Stimulated activated CD4-positive, alpha-beta T cell treated with anti-CD3 and anti-CD28 coated beads, TNF-alpha, amount 100 ng/mL, for 4 hours (primary cell): ENCODE measurements around the gene CRYGN.

Experiments
- DNase-seq, 3 experiments: peaks; one replicate each; pipeline ENCODE4 v3.0.0-alpha.2; 2020; ENCODE audit warnings: low read depth in 3 of 3

CRYGN gene

DNA sequence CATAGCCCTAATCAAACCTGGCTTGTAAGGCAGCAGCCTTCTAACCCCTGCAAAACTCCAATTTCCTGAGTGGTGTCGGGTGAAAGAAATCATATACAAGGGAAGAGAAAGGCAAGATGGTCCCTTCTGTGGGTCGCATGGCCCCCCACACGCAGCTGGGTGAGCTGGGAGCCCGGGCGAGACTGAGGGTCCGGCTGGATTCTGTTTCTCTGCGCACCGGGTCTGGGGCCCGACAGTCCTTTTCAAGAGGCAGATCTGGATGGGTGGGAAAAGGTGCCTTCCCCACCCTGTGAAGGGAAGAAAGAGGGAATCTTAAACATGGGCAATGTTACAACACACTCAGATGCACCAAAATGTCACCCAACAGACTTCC, 48.6 kb downstream of the CRYGN start:
- DNase-seq: no peak

DNA sequence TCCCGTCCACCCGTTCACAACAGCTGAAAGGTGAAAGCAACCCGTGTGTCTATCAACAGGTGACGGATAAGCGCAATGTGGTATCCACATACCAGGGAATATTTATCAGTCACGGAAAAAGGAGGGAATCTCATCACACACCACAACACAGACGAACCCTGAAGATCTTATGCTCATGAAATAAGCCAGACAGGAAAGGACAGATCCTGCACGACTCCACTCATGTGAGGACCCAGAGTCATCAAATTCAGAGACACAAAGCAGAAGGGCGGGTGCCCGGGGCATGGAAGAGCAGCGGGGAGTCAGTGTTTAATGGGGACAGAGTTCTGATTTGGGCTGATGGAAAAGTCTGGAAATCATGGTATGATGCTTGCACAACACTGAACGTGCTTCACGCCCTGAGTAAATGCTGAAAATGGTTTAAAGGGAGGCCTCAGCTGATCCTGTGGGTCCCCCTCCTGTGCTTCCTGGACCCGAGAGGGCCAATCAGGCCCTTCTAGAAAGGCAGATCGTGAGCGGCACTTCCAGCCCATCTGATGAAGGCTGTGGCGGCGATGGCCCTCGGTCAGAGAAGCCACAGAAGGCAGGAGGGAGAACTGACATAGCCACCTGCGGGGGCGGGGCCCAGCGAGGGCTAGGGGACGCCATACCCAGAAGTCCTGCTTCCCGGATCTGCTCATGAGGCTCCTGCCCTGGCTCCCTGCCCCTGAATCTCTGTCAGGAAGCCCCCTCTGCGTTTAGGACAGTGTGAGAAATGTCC, 49.2 kb downstream of the CRYGN start:
- DNase-seq: no peak

DNA sequence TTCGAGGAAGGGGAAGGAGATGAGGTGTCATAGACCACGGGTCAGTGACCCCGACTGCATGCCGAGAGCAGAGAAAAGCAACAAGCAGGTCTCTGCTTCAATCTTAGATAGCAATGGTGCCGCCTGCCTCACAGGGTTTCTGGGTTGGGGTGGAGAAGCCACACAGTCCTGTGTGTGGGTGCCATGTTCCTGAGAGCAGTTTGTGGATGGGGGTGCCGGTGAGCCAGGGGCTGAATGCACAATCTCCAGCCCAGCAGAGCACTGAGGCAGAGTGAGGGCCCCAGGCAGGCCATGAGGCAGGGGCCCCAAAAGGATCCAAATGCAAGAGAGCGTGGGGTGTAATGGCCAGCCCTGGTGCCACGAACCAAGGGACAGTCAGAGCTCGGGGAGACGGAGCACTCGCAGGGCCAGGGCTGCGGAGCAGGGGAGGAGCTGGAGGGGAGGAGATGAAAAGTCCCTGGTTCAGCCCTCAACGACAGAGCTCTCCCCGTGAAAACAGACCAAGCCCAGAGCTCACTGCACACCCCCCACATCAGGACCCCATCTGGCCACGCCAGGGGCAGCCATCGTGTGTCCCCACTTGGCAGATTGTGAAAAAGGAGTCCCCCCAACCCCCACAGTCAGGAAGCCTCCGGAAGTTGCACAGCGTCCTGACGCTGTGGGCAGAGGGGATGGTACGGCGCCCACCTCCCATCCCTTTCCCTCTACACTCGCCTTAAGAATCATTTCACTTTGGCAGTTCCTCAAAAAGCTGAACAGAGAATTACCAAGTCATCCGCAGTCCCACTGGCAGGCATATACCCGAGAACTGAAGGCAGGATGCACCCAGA, 50.0 kb downstream of the CRYGN start:
- DNase-seq: no peak

GRCh38 chr7:151389096-151389767, 50.7 kb downstream of the CRYGN start:
- no peak for DNase-seq

DNA sequence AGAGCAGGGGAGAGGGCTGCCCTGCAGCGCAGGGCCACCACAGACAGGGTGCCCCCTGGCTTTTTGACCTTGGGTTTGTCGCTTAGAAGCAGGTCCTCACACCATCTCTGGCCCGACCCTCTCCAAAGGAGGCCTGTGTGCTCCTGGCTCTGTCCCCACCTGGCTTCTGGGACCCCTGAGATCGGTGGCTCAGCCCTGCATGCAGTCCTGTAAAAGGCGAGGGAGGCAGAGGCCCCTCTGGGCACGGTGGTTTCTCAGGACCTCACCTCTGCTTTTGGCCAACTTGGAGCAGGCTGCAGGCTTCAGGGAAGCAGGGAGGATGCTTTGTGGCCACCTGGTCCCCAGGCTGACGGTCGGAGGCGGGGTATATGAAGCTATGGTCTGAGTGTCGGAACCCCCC, 51.5 kb downstream of the CRYGN start:
- no peak for DNase-seq

GRCh38 chr7:151388007-151388297, 52.0 kb downstream of the CRYGN start:
- DNase-seq: no peak

DNA sequence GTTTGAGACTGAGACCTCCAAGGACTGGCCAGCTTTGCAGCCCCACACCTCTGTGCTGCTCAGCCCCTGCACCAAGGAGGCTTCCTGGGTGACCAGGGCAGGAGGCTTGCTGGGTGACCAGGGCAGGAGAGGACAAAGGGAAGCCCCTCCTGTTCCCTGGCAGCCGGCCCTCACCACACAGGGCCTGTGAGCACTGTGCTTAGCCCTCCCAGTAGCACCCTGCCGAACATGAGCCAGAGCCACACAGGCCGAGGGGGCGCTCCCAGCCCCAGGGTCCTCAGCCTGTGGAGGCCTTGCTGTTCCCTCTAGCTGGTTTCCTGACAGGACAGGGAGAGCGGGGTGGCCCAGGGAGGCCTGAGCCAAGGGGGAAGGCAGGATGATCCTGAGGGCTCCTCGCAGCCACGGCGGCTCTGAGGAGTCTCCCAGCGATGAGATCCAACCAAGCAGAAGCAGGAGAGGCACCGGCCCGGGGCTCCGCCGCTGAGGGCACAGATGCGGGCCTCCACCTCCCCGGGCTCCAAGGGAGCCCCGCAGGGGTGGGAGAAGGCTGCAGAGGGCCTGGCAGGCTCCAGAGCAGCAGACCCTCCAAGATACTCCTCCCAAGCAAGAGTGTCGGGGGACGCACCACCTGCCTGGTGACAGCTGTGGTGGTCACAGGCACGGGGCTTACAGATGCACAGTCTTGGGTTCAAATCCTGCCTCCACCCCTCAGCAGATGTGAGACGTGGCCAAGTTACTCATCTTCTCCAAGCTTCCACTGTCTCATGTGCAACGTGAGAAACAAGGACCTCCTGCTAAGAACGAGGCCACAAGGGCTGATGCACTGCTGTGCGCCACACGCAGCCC, 52.6 kb downstream of the CRYGN start:
- DNase-seq: no peak

GRCh38 chr7:151386301-151387160, 53.4 kb downstream of the CRYGN start:
- DNase-seq: no peak

- DNase-seq: no peak
Observed at GRCh38 chr7:151385626-151386300, 54.2 kb downstream of the CRYGN start.

- no peak for DNase-seq
Observed at GRCh38 chr7:151384776-151385625, 54.9 kb downstream of the CRYGN start.

DNA sequence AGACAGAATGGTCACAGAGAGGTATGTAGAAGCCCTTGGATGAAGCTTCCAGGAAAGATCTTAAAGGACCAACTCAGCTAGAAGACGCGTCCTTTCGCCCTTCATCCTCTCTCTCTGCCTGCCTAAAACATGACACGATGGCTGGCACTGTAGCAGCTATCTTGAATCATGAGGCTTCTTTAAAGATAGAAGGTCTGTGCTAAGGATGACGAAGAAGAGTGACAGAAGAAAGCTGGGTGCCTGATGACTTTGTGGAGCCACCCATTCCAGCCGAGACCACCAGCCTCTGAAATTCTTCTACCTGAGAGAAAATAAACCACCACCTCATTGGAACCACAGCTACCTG, 55.6 kb downstream of the CRYGN start:
- no peak for DNase-seq

DNA sequence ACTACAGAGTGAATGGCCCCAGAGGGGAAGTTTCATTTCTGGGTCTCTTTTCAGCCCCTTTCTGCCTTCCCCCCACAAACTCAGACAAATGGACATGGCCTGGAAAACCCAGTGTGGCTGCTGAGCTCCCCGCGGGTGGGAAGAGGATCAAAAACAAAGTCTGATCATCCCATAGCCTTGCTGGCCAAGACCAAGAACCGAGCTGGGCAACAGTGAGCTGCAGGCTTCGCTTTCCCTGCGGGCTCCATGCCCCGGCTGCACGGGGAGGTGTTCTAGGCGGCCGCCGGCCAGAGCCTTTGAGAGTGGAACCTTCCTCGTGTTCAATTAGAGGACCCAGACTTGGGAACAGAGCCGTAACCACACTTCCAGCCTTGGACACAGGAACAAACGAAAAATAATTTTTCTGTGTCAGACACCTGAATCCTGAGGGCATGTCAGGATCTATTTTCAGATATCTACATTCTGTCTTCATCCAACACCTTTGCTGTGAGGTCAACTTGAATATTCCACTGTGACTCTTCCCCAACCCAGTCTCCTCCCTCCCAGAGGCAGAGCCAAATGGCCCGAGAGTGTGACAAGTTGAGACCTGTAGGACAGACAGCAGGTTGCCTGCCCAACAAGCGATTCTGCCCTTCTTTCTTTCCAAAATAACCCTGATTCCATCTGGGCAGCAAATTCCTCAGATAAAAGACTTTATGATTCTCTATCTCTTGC, 56.1 kb downstream of the CRYGN start:
- no peak for DNase-seq

DNA sequence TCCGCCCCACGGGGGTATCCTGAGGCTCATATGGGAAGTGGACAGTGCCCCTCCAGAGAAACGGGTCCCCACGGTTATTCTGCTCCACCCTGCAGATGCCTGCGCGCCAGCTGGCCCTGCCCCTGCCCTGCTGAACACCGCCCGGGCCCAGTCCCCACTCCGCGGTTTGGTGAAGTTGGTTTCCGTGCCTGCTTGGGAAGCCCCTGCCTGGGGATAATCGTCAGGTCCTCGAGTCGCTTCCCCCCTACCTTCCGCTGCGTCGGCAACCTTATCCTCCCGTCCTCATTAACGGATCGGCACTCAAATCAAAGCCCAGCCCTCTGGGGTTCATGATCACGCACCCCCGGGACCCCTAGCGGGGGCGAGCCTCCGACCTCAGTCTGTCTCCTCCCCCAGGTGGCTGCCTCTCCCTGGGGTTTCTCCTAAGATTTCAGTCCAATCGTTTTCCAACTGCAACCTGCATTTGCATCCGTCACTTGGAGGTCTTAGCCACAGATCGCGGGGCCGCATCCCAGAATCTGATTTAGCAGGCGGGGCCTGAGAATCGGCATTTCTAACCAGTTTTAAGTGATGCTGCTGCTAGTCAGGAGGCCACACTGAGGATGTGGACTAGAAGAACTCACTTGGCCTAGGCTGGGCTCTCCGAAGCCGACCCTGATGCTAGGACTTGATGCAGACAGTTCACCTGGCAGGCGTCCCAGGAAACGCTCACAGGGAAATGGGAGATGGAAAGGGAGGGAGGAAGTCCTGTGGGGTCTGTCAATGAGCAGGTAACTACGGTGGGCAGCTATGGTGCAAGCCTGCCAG, 57.7 kb downstream of the CRYGN start:
- DNase-seq: no peak

- peak; percentile 19 to 33 (median 20) for DNase-seq
Observed at GRCh38 chr7:151381348-151382078, 58.4 kb downstream of the CRYGN start.

DNA sequence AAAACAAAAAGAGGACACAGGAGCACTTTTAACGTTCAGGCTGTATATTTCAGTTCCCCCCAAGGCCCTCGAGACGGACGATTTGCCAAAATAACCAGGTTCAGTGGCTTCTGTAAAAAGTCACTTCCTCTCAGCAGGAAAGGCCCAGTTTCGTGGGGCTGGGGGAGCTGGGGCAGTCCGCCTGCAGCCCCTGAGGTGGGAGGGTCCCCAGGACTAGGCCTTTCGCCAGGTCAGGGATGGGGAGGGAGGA, 58.9 kb downstream of the CRYGN start:
- DNase-seq: no peak

DNA sequence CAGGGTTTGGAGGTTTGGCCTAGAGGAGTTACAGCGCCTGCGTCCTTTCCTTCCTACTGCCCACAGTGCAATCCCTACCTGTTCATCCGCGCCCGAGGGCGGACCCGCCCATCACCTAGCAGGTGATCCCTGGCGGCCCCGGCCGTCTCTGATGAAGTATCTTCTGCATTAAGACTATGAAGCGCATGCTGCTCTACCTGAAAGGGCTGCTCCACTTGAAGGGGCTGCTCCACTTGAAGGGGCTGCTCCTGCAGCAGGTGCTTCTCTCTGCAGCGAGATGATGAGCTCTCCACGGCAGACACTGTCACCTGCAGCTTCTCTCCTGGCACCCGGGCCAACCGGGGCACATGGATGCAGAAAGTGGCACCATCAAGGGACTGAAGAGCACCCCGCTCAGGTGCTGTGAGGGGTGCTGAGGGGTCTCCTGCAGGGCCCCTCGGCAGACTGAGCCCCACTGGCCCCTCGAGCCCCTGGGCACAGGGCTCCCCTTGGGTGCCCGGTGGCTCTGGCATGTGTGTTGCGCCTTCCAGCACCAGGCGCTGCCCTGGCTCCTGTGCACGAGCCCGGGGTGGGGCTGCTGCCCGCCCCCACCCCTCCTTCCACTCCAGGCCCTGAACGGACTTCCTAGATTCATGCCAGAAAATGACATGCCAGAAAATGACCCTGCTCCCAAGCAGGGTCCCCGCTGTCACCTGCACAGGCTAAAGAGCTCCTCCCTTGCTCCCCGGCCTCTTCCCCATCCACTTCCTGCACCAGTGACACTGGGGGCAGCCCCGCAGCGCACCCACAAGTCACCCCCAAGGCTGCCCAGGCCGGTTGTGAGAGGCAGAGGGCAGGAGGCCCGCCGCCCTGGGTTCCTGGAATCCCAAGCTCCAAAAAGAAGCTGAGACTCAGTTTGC, 59.5 kb downstream of the CRYGN start:
- DNase-seq: no peak
